Measurements from ENCODE around the gene COL5A1.

The COL5A1 gene

GRCh38 chr9:134794663-134795370 is 153.2 kb downstream of the COL5A1 start:
- Mint-ChIP-seq H3K36me3 (ENCODE audit: insufficient read depth) (no peaks in the 10 kb centered on the region), H3K27ac (ENCODE audit: low read depth) (no peak overlapping the region), H3K27me3 (peaks cover 19% of the 10 kb centered on the region), H3K4me3 (no peak overlapping the region), H3K4me1 (no peaks in the 10 kb centered on the region), H3K9me3 (no peaks in the 10 kb centered on the region)
- ATAC-seq (replicated peaks; ENCODE audit: extremely low read depth, poor library complexity, severe bottlenecking) (no peak), DNase-seq (ENCODE audit: low spot score in 2 of 2) (no peak)

GRCh38 chr9:134795446-134795845 is 153.8 kb downstream of the COL5A1 start:
- H3K27ac Mint-ChIP-seq (ENCODE audit: low read depth): no peak overlapping the region
- DNase-seq (ENCODE audit: low spot score in 2 of 2): no peak
- H3K27me3 Mint-ChIP-seq: peaks cover 19% of the 10 kb centered on the region
- H3K9me3 Mint-ChIP-seq: no peaks in the 10 kb centered on the region
- H3K4me3 Mint-ChIP-seq: no peak overlapping the region
- no peaks in the 10 kb centered on the region for H3K4me1 Mint-ChIP-seq
- no peaks in the 10 kb centered on the region for H3K36me3 Mint-ChIP-seq (ENCODE audit: insufficient read depth)
- no peak for ATAC-seq (replicated peaks; ENCODE audit: extremely low read depth, poor library complexity, severe bottlenecking)

GRCh38 chr9:134796882-134797281 is 155.3 kb downstream of the COL5A1 start:
- no peaks in the 10 kb centered on the region for H3K9me3 Mint-ChIP-seq
- no peaks in the 10 kb centered on the region for H3K36me3 Mint-ChIP-seq (ENCODE audit: insufficient read depth)
- no peak overlapping the region for H3K27ac Mint-ChIP-seq (ENCODE audit: low read depth)
- no peak overlapping the region for H3K4me3 Mint-ChIP-seq
- DNase-seq (ENCODE audit: low spot score in 2 of 2) (no peak), ATAC-seq (replicated peaks; ENCODE audit: extremely low read depth, poor library complexity, severe bottlenecking) (no peak)
- no peaks in the 10 kb centered on the region for H3K4me1 Mint-ChIP-seq
- peaks cover 19% of the 10 kb centered on the region for H3K27me3 Mint-ChIP-seq

- Mint-ChIP-seq H3K4me1 (no peaks in the 10 kb centered on the region), H3K9me3 (no peaks in the 10 kb centered on the region), H3K27me3 (no peaks in the 10 kb centered on the region), H3K36me3 (ENCODE audit: insufficient read depth) (no peaks in the 10 kb centered on the region), H3K4me3 (no peak overlapping the region), H3K27ac (ENCODE audit: low read depth) (no peak overlapping the region)
- ATAC-seq (replicated peaks; ENCODE audit: extremely low read depth, poor library complexity, severe bottlenecking) (no peak), DNase-seq (ENCODE audit: low spot score in 2 of 2) (no peak)
Observed at GRCh38 chr9:134800791-134801339, 159.3 kb downstream of the COL5A1 start.

GRCh38 chr9:134802216-134802795 is 160.7 kb downstream of the COL5A1 start:
- Mint-ChIP-seq H3K9me3 (no peaks in the 10 kb centered on the region), H3K27me3 (no peaks in the 10 kb centered on the region), H3K4me1 (no peaks in the 10 kb centered on the region), H3K4me3 (no peak overlapping the region), H3K27ac (ENCODE audit: low read depth) (no peak overlapping the region), H3K36me3 (ENCODE audit: insufficient read depth) (no peaks in the 10 kb centered on the region)
- no peak for ATAC-seq (replicated peaks; ENCODE audit: extremely low read depth, poor library complexity, severe bottlenecking)
- no peak for DNase-seq (ENCODE audit: low spot score in 2 of 2)

GRCh38 chr9:134804871-134805270 is 163.3 kb downstream of the COL5A1 start:
- Mint-ChIP-seq H3K36me3 (ENCODE audit: insufficient read depth) (no peaks in the 10 kb centered on the region), H3K27ac (ENCODE audit: low read depth) (no peak overlapping the region), H3K4me3 (no peak overlapping the region), H3K27me3 (no peaks in the 10 kb centered on the region), H3K9me3 (no peaks in the 10 kb centered on the region), H3K4me1 (no peaks in the 10 kb centered on the region)
- ATAC-seq (replicated peaks; ENCODE audit: extremely low read depth, poor library complexity, severe bottlenecking) (no peak), DNase-seq (ENCODE audit: low spot score in 2 of 2) (no peak)

- Mint-ChIP-seq H3K36me3 (ENCODE audit: insufficient read depth) (no peaks in the 10 kb centered on the region), H3K9me3 (no peaks in the 10 kb centered on the region), H3K27ac (ENCODE audit: low read depth) (no peak overlapping the region), H3K27me3 (no peaks in the 10 kb centered on the region), H3K4me3 (no peak overlapping the region), H3K4me1 (no peaks in the 10 kb centered on the region)
- DNase-seq (ENCODE audit: low spot score in 2 of 2) (no peak), ATAC-seq (replicated peaks; ENCODE audit: extremely low read depth, poor library complexity, severe bottlenecking) (no peak)
Observed at GRCh38 chr9:134807716-134808446, 166.3 kb downstream of the COL5A1 start.

GRCh38 chr9:134808447-134808792 is 166.8 kb downstream of the COL5A1 start:
- Mint-ChIP-seq H3K4me3 (no peak overlapping the region), H3K4me1 (no peaks in the 10 kb centered on the region)
- DNase-seq (ENCODE audit: low spot score in 2 of 2): no peak

GRCh38 chr9:134809292-134809691 is 167.7 kb downstream of the COL5A1 start:
- Mint-ChIP-seq H3K27ac (ENCODE audit: low read depth) (no peak overlapping the region), H3K4me1 (no peaks in the 10 kb centered on the region), H3K36me3 (ENCODE audit: insufficient read depth) (no peaks in the 10 kb centered on the region), H3K4me3 (no peak overlapping the region), H3K27me3 (no peaks in the 10 kb centered on the region), H3K9me3 (no peaks in the 10 kb centered on the region)
- DNase-seq (ENCODE audit: low spot score in 2 of 2) (no peak), ATAC-seq (replicated peaks; ENCODE audit: extremely low read depth, poor library complexity, severe bottlenecking) (no peak)

More at GRCh38 chr9:134808447-134808792, 166.8 kb downstream of the COL5A1 start:
- ATAC-seq (replicated peaks; ENCODE audit: extremely low read depth, poor library complexity, severe bottlenecking): no peak
- Mint-ChIP-seq H3K27ac (ENCODE audit: low read depth) (no peak overlapping the region), H3K27me3 (no peaks in the 10 kb centered on the region), H3K9me3 (no peaks in the 10 kb centered on the region), H3K36me3 (ENCODE audit: insufficient read depth) (no peaks in the 10 kb centered on the region)

GRCh38 chr9:134809826-134810225 is 168.2 kb downstream of the COL5A1 start:
- no peak for DNase-seq (ENCODE audit: low spot score in 2 of 2)
- Mint-ChIP-seq H3K9me3 (no peaks in the 10 kb centered on the region), H3K27me3 (no peaks in the 10 kb centered on the region), H3K4me3 (no peak overlapping the region), H3K36me3 (ENCODE audit: insufficient read depth) (no peaks in the 10 kb centered on the region), H3K27ac (ENCODE audit: low read depth) (no peak overlapping the region), H3K4me1 (no peaks in the 10 kb centered on the region)
- no peak for ATAC-seq (replicated peaks; ENCODE audit: extremely low read depth, poor library complexity, severe bottlenecking)

GRCh38 chr9:134811079-134811672 is 169.6 kb downstream of the COL5A1 start:
- Mint-ChIP-seq H3K36me3 (ENCODE audit: insufficient read depth) (no peaks in the 10 kb centered on the region), H3K4me3 (no peak overlapping the region), H3K27ac (ENCODE audit: low read depth) (no peak overlapping the region), H3K9me3 (no peaks in the 10 kb centered on the region), H3K4me1 (no peaks in the 10 kb centered on the region), H3K27me3 (no peaks in the 10 kb centered on the region)
- no peak for ATAC-seq (replicated peaks; ENCODE audit: extremely low read depth, poor library complexity, severe bottlenecking)
- no peak for DNase-seq (ENCODE audit: low spot score in 2 of 2)

GRCh38 chr9:134811673-134812342 is 170.2 kb downstream of the COL5A1 start:
- Mint-ChIP-seq H3K36me3 (ENCODE audit: insufficient read depth) (no peaks in the 10 kb centered on the region), H3K27ac (ENCODE audit: low read depth) (no peak overlapping the region), H3K27me3 (no peaks in the 10 kb centered on the region), H3K4me3 (no peak overlapping the region), H3K4me1 (no peaks in the 10 kb centered on the region), H3K9me3 (no peaks in the 10 kb centered on the region)
- DNase-seq (ENCODE audit: low spot score in 2 of 2) (no peak), ATAC-seq (replicated peaks; ENCODE audit: extremely low read depth, poor library complexity, severe bottlenecking) (no peak)

Data from central memory CD8-positive, alpha-beta T cell (primary cell).